Astrocyte of the cerebellum (primary cell): ENCODE data around the gene NIPA2.
A peak's percentile ranks its signal among the peaks of the same experiment; 100 is the strongest.

Experiments used
- DNase-seq: peaks from one replicate; pipeline ENCODE4 v3.0.0-alpha.2; 2011; ENCODE audit warnings: low read depth
- H3K4me3 ChIP-seq: 2 replicates; pipeline ENCODE4 v1.5.1; 2011; ENCODE audit warnings: mild to moderate bottlenecking, low read depth, low read length, moderate library complexity
- CTCF ChIP-seq: IDR thresholded peaks from 2 replicates; pipeline ENCODE4 v1.5.1; 2012; ENCODE audit warnings: low read length, low read depth, moderate library complexity, mild to moderate bottlenecking; ENCODE audit errors: missing control alignments
- in situ Hi-C: cut with HindIII; loops from 2 replicates; pipeline ENCODE4 v1.10.0; 2017; ENCODE audit warnings: low sequenced_read_pairs

The NIPA2 gene

GRCh38 chr15:22855791-22856190 is 17.3 kb downstream of the NIPA2 start:
- no peak for DNase-seq
- TF ChIP-seq CTCF: no peak
- in situ Hi-C loops: no loop called here
- no peak overlapping the region for H3K4me3 ChIP-seq

GRCh38 chr15:22856659-22857058 is 18.2 kb downstream of the NIPA2 start:
- in situ Hi-C loops: no loop called here
- no peak for DNase-seq
- no peak for TF ChIP-seq CTCF
- H3K4me3 ChIP-seq: no peak overlapping the region

GRCh38 chr15:22861161-22861560 is 22.7 kb downstream of the NIPA2 start:
- in situ Hi-C loops: no loop called here
- no peak for DNase-seq
- no peak for TF ChIP-seq CTCF
- no peak overlapping the region for H3K4me3 ChIP-seq

- in situ Hi-C loops: no loop called here
- no peak for TF ChIP-seq CTCF
Measured at GRCh38 chr15:22863356-22863755, 24.9 kb downstream of the NIPA2 start.

GRCh38 chr15:22866079-22866478 is 27.6 kb downstream of the NIPA2 start:
- no peak for TF ChIP-seq CTCF
- in situ Hi-C loops: no loop called here
- H3K4me3 ChIP-seq: no peak overlapping the region
- peak; percentile 69 for DNase-seq

More at GRCh38 chr15:22863356-22863755, 24.9 kb downstream of the NIPA2 start:
- DNase-seq: no peak
- no peak overlapping the region for H3K4me3 ChIP-seq

GRCh38 chr15:22867886-22868285 is 29.4 kb downstream of the NIPA2 start:
- TF ChIP-seq CTCF: no peak
- DNase-seq: no peak
- in situ Hi-C loops: no loop called here
- no peak overlapping the region for H3K4me3 ChIP-seq

GRCh38 chr15:22868495-22868894 is 30.0 kb downstream of the NIPA2 start:
- in situ Hi-C loops: no loop called here
- TF ChIP-seq CTCF: no peak
- no peak overlapping the region for H3K4me3 ChIP-seq
- no peak for DNase-seq
